ENCODE results near the gene VWF. TPM values are rescaled to one million over a fixed set of nuclear protein-coding genes. Genes with fewer than 3 reads are reported as not detected.

Gene VWF
- polyA plus RNA-seq, 1 donor = 41.9 TPM

GRCh38 chr12:5914387-5915149 is 209.9 kb downstream of the VWF start:
- no peak for DNase-seq (ENCODE audit: low read depth)

- no peak for DNase-seq (ENCODE audit: low read depth)
Measured at GRCh38 chr12:5913387-5913786, 211.1 kb downstream of the VWF start.

GRCh38 chr12:5912437-5913334 is 211.8 kb downstream of the VWF start:
- DNase-seq (ENCODE audit: low read depth) = no peak

- no peak for DNase-seq (ENCODE audit: low read depth)
Measured at GRCh38 chr12:5912011-5912410, 212.5 kb downstream of the VWF start.

GRCh38 chr12:5910790-5911548 is 213.5 kb downstream of the VWF start:
- DNase-seq (ENCODE audit: low read depth) = no peak

GRCh38 chr12:5909560-5909959 is 214.9 kb downstream of the VWF start:
- DNase-seq (ENCODE audit: low read depth) = no peak

GRCh38 chr12:5908251-5908650 is 216.2 kb downstream of the VWF start:
- DNase-seq (ENCODE audit: low read depth) = no peak

GRCh38 chr12:5907807-5908206 is 216.7 kb downstream of the VWF start:
- no peak for DNase-seq (ENCODE audit: low read depth)

- no peak for DNase-seq (ENCODE audit: low read depth)
Measured at GRCh38 chr12:5905757-5906156, 218.7 kb downstream of the VWF start.

GRCh38 chr12:5904969-5905368 is 219.5 kb downstream of the VWF start:
- no peak for DNase-seq (ENCODE audit: low read depth)

- no peak for DNase-seq (ENCODE audit: low read depth)
Measured at GRCh38 chr12:5904441-5904840, 220.0 kb downstream of the VWF start.

GRCh38 chr12:5902736-5903135 is 221.7 kb downstream of the VWF start:
- DNase-seq (ENCODE audit: low read depth) = no peak

GRCh38 chr12:5901416-5901815 is 223.1 kb downstream of the VWF start:
- no peak for DNase-seq (ENCODE audit: low read depth)

GRCh38 chr12:5900533-5901205 is 223.8 kb downstream of the VWF start:
- no peak for DNase-seq (ENCODE audit: low read depth)

GRCh38 chr12:5900076-5900475 is 224.4 kb downstream of the VWF start:
- no peak for DNase-seq (ENCODE audit: low read depth)

GRCh38 chr12:5899675-5900074 is 224.8 kb downstream of the VWF start:
- DNase-seq (ENCODE audit: low read depth) = no peak

- no peak for DNase-seq (ENCODE audit: low read depth)
Measured at GRCh38 chr12:5898874-5899273, 225.6 kb downstream of the VWF start.
